ENCODE results near the gene DMBT1. TPM values are rescaled to one million over a fixed set of nuclear protein-coding genes. Genes with fewer than 3 reads are reported as not detected.

Gene DMBT1
- total RNA-seq, 1 donor from 2014 or later = 0.44 TPM

DNA sequence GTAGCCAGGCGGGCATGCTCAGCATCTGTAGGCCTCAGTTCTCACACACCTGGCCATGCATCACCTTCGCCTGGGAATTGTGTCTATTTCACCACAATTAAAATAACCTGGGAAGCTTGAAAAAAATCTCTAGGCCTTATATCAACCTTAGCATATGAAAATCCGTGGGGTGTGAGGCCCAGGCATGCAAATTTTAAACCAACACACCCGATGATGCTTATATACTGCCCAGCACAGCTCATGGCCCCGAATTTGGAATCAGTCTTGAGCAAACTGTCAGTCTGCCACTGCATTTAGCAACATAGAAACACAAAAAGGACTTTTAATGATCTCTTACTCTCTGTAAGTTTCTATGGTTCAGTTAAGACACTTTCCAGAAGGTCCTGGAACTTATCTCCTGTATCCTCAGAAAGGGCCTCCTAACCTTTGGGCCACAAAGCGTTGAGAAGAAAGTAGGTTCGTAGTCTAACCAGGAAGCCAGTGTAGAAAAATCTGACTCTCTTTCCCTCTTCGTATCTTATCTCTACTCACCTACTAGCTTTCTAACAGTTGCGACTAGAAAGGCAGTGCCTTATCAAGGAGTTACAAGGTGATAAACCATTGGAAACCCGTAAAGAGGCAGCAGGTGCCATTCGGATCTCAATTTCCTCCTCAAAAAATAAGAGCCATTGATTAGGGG lies 12.0 kb upstream of the DMBT1 start:
- Histone ChIP-seq H3K4me1 (peaks cover 5% of the 10 kb centered on the region), H3K4me3 (no peak overlapping the region), H3K27me3 (ENCODE audit: low read depth) (no peaks in the 10 kb centered on the region), H3K9me3 (replicated peaks) (no peaks in the 10 kb centered on the region), H3K27ac (replicated peaks) (no peak overlapping the region), H3K36me3 (no peaks in the 10 kb centered on the region)
- no peak for TF ChIP-seq CTCF (IDR thresholded peaks at IDR 0.05; ENCODE audit: borderline replicate concordance)
- intact Hi-C loops (cut with micrococcal nuclease) = no loop called here
- no peak for DNase-seq

DNA sequence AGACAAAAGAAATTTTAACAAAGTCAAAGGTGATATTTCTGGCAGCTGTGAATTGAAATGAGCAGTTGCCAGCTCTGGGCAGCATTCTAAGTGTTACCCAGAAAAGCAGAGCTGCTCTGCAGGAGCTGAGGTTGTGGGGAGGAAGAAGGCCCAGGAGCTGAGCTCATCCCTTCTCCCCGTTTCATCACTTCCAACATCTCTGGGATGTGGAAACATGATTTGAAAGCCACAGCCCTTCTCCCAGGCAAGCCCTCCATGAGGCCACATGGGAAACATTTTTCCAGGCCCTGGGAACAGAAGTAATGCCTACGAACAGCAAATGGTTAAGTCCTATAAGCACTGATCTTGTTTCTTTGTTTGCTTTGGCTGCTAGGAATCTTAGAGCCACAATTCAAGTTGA lies 10.9 kb upstream of the DMBT1 start:
- no peak overlapping the region for H3K4me3 ChIP-seq
- H3K4me1 ChIP-seq = peaks cover 5% of the 10 kb centered on the region
- TF ChIP-seq CTCF (IDR thresholded peaks at IDR 0.05; ENCODE audit: borderline replicate concordance) = no peak
- intact Hi-C loops (cut with micrococcal nuclease) = loop anchor here (10.0 kb wide), 1 partner anchor 105 kb away; no protein-coding TSS in a partner anchor
- DNase-seq = no peak
- no peak overlapping the region for H3K27ac ChIP-seq (replicated peaks)
- no peaks in the 10 kb centered on the region for H3K36me3 ChIP-seq
- no peaks in the 10 kb centered on the region for H3K27me3 ChIP-seq (ENCODE audit: low read depth)
- no peaks in the 10 kb centered on the region for H3K9me3 ChIP-seq (replicated peaks)

GRCh38 chr10:122550427-122550826 lies 10.1 kb upstream of the DMBT1 start:
- TF ChIP-seq CTCF (IDR thresholded peaks at IDR 0.05; ENCODE audit: borderline replicate concordance) = no peak
- H3K9me3 ChIP-seq (replicated peaks) = no peaks in the 10 kb centered on the region
- DNase-seq = no peak
- H3K4me1 ChIP-seq = peaks cover 5% of the 10 kb centered on the region
- no peaks in the 10 kb centered on the region for H3K36me3 ChIP-seq
- intact Hi-C loops (cut with micrococcal nuclease) = loop anchor here (10.0 kb wide), 1 partner anchor 106 kb away; no protein-coding TSS in a partner anchor
- H3K27ac ChIP-seq (replicated peaks) = no peak overlapping the region
- H3K4me3 ChIP-seq = no peak overlapping the region
- H3K27me3 ChIP-seq (ENCODE audit: low read depth) = no peaks in the 10 kb centered on the region

DNA sequence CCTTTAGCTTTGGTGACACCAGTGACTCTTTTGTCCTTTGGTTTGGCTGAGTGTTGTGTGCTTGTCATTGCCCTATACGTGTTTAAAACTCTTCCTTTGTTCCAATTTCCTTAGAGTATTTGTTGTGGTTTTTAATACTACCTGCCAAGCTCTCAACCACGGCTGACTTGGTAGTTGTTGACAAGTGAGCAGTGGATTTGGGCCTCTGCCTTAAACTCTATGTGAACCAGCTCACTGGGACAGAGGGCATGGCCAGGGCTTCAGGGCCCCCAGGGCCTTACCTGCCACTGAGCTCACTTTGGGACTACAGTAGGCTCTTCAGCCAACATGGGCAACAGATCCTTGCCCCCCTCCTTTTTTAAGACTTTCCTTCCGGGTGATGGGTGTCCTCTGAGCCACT lies 9.6 kb upstream of the DMBT1 start:
- H3K27me3 ChIP-seq (ENCODE audit: low read depth) = peaks cover under 1% of the 10 kb centered on the region
- H3K4me3 ChIP-seq = no peak overlapping the region
- no peak for TF ChIP-seq CTCF (IDR thresholded peaks at IDR 0.05; ENCODE audit: borderline replicate concordance)
- H3K4me1 ChIP-seq = peaks cover 5% of the 10 kb centered on the region
- H3K9me3 ChIP-seq (replicated peaks) = no peaks in the 10 kb centered on the region
- H3K27ac ChIP-seq (replicated peaks) = no peak overlapping the region
- H3K36me3 ChIP-seq = no peaks in the 10 kb centered on the region
- intact Hi-C loops (cut with micrococcal nuclease) = loop anchor here (10.0 kb wide), 1 partner anchor 106 kb away; no protein-coding TSS in a partner anchor
- no peak for DNase-seq

- intact Hi-C loops (cut with micrococcal nuclease) = loop anchor here (10.0 kb wide), 1 partner anchor 107 kb away; no protein-coding TSS in a partner anchor
- H3K9me3 ChIP-seq (replicated peaks) = no peaks in the 10 kb centered on the region
- H3K4me1 ChIP-seq = peaks cover 5% of the 10 kb centered on the region
- H3K36me3 ChIP-seq = no peaks in the 10 kb centered on the region
- H3K27me3 ChIP-seq (ENCODE audit: low read depth) = peaks cover 5% of the 10 kb centered on the region
- no peak overlapping the region for H3K27ac ChIP-seq (replicated peaks)
- H3K4me3 ChIP-seq = no peak overlapping the region
- peak; percentile 54 for TF ChIP-seq CTCF (IDR thresholded peaks at IDR 0.05; ENCODE audit: borderline replicate concordance)
- no peak for DNase-seq
These were observed 9.1 kb upstream of the DMBT1 start for GRCh38 chr10:122551450-122551849.

Measured in left ventricle myocardium inferior (tissue), 1 donor.